Stimulated activated CD4-positive, alpha-beta T cell treated with anti-CD3 and anti-CD28 coated beads, Interleukin-4, amount 100 ng/mL, for 24 hours (primary cell): ENCODE data around the gene LACTBL1.
"Not testable (repeated sequence)": the region's sequence is repeated elsewhere in the genome, so short reads cannot be mapped to it uniquely, and the experiment has no call there.

Experiments
- DNase-seq: peaks from one replicate; pipeline ENCODE4 v3.0.0-alpha.2; 2020

The LACTBL1 gene, protein sequence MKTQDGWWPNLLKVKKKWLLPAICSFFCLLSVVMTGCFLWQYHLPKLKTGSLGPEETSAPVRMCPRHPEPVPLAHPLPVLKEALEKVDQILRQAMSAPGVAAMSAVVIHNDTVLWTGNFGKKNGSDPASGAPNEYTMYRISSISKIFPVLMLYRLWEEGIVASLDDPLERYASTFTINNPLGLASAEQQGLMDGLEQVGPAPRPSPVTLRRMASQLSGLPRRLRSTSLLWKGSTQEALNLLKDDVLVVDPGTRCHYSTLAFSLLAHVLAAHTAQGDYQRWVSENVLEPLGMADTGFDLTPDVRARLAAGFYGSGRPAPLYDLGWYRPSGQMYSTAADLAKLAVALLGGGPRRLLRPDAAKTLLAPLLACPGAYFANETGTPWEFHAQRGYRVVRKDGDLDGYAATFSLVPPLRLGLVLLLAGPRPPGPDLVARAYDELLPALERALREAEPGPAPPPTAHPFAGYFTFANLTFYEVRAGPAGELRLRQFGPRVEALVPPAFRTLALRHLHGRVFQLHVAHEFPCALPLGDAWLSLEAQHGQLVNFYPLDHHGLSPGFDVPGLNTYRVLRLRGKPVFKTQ

DNA sequence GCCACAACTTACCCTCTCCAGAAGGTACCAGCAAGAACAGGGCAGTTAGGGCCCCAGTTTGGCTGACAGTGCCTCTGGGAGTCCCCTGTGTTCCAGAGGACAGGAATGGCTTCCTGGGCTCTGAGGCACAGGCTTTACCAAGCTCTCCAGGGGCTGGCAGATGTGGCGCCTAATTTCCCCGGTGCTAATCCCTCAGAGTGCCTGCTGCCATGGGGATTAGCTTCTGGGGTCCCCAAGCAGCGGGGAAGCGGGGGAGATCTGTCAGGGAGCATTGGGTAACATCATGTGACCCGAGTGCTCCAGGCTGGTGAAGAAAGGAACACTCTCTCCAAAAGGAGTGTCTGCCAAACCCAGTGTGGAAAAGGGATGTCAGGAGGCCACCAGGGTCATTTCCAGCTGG is at the start of gene LACTBL1:
TSS of gene LACTBL1 (minus strand) at position 107 of the 400 bp plus-strand sequence. CDS start 550 bp downstream, outside the sequence.
- no peak for DNase-seq

DNA sequence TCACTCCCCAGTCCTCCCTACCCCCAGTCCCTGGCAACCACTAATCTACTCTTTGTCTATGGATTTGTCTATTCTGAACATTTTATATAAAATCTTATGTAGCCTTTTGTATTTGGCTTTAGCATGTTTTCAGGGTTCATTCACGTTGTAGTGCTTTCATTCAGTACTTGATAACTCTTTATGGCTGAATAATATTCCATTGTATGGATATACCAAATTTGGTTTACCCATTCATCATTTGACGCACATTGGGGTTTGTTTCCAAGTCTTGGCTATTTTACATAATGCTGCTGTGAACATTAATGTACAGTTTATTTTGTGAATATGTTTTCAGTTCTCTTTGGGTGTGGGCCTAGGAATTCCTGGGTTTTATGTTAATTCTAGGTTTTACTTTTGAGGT is 49.2 kb upstream of the LACTBL1 start:
- DNase-seq, result no peak

DNA sequence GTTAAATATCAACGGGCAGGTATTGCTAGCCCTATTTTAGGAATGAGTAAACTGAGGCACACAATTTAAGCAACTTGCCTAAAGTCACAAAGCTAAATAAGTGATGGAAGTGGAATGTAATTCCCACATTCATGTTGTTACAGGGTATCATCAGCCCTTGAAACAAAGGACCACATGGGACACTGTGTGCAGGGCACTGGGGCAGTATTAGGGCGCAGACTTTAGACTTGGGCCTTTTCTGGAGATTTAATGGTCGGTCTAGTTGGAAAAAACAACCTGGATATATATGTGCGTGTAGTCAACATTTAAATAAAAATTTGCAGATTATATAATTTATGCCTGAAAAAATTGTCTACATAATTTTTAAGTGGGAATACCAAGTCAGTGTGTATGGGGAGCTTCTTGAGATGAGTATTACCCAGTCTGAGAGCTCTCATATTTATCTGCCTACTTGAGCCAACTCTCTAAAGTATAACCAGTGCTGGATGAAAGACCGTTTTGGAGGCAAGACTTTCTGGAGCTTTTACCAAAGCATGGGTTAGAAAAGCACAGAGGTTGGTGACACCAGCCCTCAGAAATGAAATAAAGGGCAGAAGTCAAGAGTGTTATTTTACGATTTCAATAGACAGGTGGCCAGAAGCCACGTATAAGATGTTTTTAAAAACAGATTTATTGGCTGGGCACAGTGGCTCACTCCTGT is 48.2 kb upstream of the LACTBL1 start:
- DNase-seq, result no peak

DNA sequence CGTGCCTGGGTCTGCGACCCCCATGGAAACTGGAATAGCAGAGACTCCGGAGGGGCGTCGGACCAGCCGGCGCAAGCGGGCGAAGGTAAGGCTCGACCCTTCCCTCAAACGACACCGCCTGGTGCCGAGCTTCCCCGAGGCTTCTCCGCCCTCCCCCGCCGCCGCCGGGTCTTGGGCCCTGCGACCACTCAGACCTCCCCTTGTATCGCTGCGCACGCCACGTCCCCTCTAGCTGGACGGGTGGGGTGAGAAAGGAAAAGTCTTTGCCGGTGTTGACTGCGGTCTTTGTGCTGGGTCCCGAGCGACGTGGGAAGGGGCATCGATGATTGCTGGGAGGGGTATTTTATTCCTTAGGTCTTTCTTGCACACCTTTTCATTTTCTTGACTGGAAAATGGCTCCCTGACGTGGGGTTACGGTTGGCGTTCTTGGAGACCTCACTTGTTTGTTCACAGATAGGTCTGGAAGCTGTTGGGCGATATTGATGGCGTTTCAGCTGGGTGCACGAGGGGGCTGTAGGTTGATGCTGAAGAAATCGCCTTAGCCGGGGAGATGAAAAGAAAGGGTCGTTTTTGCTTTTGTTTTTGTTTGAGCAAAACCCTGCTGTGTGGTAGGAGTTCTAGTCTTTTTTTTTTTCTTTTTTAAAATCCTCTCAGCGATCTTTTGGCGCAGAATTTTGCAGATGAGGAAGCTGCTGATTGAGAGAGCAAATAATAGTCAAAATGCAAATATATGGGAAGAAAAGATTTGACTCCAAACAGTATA is 47.4 kb upstream of the LACTBL1 start:
- peak; percentile 18 for DNase-seq

DNA sequence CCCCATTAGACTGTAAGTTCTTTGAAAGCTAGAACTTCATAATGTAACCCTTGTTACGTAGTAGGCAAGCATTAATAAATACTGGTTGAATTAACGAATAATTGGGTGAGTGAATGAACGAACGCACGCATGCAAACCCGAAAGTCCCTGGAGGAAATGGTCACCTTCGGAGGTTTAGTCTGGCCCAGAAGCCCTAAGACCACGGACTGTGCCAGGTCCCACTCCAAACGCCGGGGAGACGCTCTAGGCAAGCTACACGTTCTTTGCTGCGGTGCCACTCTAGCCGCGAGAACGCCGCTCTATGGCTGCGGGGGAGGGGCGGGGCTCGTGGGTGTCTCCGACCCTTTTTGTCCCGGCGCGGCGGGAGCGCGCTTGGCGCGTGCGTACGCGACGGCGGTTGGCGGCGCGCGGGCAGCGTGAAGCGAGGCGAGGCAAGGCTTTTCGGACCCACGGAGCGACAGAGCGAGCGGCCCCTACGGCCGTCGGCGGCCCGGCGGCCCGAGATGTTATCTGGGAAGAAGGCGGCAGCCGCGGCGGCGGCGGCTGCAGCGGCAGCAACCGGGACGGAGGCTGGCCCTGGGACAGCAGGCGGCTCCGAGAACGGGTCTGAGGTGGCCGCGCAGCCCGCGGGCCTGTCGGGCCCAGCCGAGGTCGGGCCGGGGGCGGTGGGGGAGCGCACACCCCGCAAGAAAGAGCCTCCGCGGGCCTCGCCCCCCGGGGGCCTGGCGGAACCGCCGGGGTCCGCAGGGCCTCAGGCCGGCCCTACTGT is 46.6 kb upstream of the LACTBL1 start, which contains the start of gene KDM1A:
TSS of gene KDM1A (plus strand) at position 375 of the 769 bp plus-strand sequence. CDS start at position 504, 129 bp downstream.
- peak; percentile 95 for DNase-seq

DNA sequence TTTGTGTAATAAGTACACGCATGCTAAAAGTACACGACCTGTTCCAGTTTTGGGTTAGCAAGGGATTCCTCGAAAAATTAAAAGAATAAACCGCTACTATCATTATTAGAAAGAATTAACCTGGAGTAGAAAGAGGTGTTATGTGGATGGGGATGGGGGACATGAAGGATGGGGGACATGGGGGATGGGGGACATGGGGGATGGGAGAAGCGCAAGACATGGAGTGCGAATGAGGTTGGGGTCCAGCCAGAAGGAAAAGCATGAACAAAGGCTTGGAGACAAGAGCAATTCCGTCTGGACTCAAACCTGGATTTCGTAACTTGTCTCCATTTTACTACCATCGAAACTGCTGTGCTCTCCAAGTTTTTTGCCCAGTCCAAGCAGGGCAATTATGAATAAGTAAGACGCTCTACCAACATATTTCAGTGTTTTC is 46.0 kb upstream of the LACTBL1 start:
- no peak for DNase-seq

DNA sequence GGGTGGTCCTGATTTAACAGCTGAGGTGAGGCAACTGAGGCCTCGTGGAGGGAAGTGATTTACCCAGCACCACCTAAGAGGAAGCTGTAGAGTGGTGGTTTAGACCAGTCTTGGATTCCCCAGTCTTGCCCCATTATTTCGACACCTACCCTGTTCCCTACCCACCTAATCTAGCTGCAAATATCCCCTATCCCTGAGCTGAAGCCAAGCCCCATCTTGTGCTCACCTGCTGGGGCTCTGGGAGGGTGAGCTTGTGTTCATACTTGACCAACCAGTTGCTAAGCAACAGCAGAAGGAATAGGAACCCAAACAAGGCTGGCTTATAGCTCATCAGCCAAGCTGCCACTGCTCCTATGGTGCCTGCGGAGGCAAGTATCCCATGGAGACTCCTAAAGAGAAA is 41.0 kb upstream of the LACTBL1 start:
- DNase-seq, result no peak

DNA sequence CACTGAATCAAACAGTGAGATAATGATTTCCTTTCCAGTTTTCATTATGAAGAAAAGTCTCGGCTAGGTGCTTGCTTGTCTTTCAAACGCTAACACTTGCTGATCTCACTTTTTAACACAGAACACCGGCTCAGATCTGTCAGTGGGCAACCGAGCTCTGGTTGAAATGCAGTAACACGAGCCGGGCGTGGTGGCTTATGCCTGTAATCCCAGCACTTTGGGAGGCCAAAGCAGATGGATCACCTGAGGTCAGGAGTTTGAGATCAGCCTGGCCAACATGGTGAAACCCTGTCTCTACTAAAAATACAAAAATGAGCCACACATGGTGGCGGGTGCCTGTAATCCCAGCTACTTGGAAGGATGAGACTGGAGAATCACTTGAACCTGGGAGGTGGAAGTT is 37.4 kb upstream of the LACTBL1 start:
- DNase-seq, result not testable (repeated sequence)

DNA sequence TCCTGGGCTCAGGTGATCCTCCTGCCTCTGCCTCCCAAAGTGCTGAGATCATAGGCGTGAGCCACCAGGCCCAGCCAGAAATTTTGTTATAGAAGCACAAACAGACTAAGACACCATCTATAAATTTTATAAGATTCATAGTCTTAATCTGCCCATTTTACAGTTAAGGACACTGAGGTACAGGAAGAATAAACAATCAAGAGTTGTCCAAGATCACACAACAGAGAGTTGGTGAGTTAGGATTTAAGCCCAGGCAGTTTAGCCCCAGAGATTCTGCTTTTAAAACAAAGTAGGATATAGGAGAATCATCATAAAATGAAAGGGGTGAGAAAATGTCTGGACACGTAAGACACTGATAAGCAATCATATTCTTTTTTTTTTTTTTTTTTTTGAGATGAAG is 36.2 kb upstream of the LACTBL1 start:
- DNase-seq, result no peak

DNA sequence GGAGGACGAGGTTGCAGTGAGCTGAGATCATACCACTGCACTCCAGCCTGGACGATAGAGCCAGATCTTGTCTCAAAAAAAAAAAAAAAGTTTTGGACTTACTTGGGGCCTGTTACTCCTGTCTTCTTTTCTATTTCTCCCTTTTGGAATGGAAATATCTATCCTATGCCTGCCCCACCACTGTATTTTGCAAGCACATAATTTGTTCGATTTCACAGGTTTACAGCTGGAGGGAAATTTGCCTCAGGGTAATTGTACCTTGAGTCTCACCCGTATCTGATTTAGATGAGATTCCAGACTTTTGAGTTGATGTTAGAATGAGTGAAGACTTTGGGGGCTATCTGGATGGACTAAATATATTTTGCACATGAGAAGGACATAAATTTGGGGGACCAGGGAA is 34.4 kb upstream of the LACTBL1 start:
- DNase-seq, result no peak

DNA sequence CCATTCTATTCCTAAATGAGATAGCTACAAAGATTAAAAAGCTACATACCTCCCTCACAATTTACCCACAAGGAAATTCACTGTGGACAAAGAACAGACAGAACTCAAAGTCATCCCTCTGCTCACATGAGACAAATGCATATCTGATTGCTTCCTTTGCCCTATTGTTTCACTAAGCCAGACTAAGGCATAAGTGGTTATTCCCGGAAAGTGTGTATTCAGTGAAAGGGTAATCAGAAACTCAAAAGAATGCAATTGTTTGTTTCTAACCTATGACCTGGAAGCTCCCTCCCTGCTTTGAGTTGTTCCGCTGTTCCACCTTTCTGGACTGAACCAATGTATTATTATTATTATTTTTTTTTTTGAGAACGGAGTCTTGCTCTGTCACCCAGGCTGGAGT is 32.1 kb upstream of the LACTBL1 start:
- DNase-seq, result not testable (repeated sequence)

DNA sequence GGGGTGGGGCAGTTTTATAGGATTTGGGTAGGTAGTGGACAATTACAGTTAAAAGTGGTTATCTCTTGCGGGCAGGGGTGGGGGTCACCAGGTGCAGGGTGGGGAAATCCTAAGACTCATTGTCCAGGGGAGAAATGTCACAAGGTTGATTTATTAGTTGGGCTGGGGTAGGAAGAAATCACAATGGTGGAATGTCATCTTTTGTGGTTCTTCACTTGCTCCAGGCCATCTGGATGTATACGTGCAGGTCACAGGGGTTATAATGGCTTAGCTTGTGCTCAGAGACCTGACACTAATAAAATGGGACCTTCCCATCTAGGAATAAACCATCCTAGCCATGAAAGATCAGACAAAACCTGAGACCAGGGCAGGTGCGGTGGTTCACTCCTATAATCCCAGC is 31.4 kb upstream of the LACTBL1 start:
- DNase-seq, result no peak

DNA sequence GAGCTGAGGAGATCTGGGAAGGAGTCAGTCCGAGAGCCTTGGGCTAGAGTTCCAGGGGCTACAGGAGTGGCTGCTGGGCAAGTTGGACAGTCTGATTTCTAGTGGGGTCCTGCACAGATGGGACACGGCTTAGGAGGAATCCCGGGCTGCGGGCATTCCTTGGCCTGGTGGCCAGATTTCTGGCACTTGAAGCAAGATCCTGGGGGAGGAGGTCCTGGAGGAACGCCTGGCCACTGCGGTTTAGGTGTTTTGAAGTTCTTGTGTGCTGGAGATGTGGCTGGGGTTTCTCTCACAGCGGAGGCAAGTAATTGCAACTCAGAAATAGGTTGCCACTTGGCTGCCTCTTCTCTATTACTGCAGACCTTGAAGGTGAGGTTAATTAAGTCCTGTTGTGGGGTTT is 29.6 kb upstream of the LACTBL1 start:
- not testable (repeated sequence) for DNase-seq

DNA sequence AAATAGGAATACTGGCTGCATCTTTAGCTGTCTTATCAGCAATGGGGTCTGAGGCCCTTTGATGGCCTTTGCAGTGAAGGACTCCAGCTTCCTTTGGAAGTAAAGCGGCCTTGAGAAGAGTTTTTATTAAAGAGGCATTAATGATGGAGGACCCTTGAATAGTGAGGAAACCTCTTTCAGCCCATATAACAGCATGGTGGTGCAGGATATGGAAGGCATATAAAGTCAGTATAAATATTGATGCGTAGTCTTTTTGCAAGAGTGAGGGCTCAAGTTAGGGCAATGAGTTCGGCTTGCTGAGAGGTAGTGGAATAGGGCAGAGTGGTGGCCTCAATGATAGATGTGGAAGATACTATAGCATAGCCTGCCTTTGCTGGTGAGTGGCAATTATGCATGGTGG is 27.5 kb upstream of the LACTBL1 start:
- not testable (repeated sequence) for DNase-seq

DNA sequence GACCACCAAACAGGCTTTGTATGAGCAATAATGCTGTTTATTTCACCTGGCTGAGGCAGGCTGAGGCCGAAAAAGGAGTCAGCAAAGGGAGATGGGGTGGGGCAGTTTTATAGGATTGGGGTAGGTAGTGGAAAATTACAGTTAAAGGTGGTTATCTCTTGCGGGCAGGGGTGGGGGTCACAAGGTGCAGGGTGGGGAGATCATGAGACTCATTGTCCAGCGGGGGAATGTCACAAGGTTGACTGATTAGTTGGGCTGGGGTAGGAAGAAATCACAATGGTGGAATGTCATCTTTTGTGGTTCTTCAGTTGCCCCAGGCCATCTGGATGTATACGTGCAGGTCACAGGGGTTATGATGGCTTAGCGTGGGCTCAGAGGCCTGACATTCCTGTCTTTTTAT is 24.9 kb upstream of the LACTBL1 start:
- DNase-seq, result not testable (repeated sequence)

DNA sequence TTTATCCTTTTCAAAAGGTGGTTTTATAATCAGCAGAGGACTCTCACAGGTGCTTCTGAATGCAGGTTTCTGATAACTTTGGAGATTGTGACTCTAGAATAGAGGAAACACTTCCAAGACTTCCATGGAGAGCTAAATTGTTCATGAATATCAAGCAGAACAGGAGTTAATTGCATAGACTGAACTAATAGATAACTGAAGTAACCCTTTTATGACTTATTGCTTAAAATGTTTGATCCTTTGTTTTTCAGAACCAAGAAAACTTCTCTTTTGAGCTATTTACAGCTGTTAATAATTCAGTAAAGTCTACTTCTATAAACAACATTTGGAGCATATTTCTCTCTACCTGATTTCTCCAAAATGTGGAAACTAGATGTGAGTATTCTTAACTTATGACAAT is 23.1 kb upstream of the LACTBL1 start:
- no peak for DNase-seq

DNA sequence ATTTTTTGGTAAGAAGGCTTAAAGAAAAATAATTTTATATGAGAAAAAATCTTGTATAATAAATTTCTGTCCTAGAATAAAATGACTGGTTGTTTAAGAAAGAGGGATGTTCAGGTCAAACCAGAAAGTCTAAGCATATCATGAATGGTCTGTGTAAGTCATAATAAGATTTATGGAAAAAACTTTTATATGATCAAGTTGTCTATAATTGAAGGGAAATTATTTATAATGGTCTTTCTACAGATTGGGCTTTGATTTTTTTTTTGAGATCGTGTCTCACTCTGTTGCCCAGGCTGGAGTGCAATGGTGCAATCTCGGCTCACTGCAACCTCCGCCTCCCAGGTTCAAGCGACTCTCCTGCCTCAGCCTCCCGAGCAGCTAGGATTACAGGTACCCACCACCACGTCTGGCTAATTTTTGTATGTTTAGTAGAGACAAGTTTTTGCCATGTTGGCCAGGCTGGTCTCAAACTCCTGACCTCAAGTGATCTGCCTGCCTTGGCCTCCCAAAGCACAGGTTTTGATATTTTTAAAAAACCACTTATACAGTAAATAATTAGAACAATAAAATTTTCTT is 20.6 kb upstream of the LACTBL1 start:
- not testable (repeated sequence) for DNase-seq

DNA sequence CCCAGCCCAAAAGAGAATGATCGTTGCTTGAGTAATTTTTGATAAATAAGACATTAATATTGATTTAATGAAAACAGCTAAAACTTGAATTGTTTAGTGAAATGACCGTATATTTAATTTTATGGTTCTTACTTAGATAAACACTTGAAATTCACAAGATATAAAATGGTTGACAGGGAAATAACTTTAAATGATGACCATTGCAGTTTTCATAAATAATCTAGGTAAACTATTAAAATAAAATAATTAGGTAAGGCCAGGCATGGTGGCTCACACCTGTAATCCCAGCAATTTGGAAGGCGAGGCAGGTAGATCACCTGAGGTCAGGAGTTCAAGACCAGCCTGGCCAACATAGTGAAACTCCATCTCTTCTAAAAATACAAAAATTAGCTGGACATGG is 19.7 kb upstream of the LACTBL1 start:
- DNase-seq, result not testable (repeated sequence)

DNA sequence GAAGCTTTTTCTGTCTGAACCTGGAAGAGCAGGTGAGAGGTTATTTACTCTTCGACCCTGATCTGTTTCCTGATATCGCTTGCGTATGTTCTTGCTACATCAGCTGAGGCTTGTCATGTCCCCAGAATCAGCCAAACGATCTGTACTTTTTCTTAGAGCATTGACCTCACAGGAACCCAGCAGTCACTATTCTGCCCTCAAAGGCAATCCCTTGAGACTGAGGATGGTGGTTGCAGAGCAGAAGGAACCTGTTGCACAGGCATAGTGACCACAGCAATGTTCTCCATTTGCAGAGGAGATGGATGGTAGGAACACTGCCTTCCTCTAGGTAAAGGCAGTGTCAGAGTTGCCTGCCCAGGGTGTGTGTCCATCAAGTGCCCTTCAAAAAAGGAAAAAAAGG is 11.3 kb upstream of the LACTBL1 start:
- DNase-seq, result no peak

DNA sequence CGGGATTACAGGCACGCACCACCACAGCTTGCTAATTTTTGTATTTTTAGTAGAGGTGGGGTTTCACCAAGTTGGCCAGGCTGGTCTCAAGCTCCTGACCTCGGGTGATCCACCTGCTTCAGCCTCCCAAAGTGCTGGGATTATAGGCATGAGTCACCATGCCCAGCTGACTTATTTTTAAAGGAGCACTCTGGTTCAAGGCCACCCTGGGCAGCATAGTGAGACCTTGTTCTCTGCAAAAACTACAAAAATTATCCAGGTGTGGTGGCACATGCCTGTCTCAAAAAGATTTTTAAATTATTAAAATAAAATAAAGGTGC is 7.8 kb upstream of the LACTBL1 start:
- DNase-seq, result not testable (repeated sequence)

DNA sequence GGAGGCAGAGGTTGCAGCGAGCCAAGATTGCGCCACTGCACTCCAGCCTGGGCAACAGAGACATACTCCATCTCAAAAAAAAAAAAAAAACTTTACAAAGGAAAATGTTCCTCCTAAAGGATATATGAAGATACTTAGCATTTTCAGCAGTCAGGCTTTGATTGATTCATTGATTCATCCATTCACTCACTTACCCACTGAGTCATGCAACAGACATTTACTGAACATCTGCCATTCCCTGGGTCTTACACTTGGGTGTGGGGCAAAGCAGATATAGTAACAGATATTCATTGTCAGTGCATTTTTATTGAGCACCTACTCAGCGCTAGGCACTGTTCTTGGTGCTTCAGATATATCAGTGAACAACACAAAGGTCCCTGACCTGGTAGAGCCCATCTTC is 5.6 kb upstream of the LACTBL1 start:
- DNase-seq, result no peak
